ENCODE results near the gene RALGPS1.

DNA sequence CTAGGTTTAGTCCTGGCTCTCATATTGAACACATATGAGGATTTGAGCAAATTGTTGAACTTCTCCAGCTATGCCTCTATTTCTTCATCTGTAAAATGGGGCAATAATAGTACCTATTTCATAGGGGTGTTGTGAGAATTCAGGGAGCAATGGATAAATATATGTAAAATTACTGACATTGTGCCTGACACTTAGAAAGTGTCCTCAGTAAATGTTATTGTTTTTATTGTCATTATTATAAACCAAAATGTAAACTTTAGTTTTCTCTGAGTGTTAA is 106.2 kb downstream of the RALGPS1 start:
- TF ChIP-seq CTCF (IDR thresholded peaks at IDR 0.05), result no peak
- TF ChIP-seq EZH2 (IDR thresholded peaks at IDR 0.05), result no peak
- no peak for TF ChIP-seq EZH2phosphoT487 (IDR thresholded peaks at IDR 0.05)
